LNCAP (cell line): ENCODE measurements around the gene YARS2.

Experiments
- TF ChIP-seq, protein P1 (sequence below): fragments of 450-650 bp; IDR thresholded peaks from 2 replicates; pipeline ENCODE4 v1.5.1; 2017; ENCODE audit warnings: mild to moderate bottlenecking

Gene YARS2

DNA sequence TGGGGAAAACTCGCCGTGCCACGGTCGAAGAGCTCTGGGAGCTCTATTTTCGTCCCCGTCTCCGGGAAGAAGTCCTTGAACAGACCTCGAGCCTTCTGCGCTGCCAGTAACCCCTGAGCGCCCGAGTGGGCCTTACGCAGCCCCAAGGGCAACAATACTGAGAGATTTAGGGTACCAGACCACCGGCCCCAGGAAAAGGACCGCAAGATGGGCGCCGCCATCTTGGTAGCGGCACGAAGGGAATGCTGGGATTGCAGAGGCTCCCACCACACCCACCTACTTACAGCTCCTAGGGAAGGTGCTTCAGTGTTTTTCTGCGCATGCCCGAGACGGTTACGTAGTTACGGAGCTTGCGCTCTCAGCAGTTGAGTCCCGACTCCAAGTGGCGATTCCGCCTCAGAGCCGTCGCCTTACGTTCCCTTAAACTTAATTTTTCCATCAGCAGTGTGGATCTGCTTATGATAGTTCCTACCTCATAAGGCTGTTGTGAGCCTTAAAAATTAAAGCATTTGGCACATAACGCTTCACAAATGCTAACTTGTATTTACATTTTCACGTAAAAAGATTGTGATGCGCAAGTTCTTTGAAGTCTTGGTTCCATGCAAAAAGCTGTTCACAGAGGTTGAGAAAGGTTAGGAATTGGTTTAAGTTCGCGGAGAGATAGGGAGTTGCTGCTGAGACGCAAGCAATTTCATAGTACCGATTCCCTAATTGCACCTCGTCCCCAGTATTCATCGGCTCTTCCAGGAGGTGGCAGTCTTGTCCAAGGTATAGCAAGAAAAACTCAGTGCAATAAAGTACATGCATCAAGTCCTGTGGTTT, at the start of gene YARS2:
Gene YARS2 (minus strand): TSS at position 244 of the 822 bp plus-strand sequence. CDS start 23 bp downstream, at position 221.
- TF ChIP-seq, protein P1, sequence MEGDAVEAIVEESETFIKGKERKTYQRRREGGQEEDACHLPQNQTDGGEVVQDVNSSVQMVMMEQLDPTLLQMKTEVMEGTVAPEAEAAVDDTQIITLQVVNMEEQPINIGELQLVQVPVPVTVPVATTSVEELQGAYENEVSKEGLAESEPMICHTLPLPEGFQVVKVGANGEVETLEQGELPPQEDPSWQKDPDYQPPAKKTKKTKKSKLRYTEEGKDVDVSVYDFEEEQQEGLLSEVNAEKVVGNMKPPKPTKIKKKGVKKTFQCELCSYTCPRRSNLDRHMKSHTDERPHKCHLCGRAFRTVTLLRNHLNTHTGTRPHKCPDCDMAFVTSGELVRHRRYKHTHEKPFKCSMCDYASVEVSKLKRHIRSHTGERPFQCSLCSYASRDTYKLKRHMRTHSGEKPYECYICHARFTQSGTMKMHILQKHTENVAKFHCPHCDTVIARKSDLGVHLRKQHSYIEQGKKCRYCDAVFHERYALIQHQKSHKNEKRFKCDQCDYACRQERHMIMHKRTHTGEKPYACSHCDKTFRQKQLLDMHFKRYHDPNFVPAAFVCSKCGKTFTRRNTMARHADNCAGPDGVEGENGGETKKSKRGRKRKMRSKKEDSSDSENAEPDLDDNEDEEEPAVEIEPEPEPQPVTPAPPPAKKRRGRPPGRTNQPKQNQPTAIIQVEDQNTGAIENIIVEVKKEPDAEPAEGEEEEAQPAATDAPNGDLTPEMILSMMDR, result peak; percentile 86

DNA sequence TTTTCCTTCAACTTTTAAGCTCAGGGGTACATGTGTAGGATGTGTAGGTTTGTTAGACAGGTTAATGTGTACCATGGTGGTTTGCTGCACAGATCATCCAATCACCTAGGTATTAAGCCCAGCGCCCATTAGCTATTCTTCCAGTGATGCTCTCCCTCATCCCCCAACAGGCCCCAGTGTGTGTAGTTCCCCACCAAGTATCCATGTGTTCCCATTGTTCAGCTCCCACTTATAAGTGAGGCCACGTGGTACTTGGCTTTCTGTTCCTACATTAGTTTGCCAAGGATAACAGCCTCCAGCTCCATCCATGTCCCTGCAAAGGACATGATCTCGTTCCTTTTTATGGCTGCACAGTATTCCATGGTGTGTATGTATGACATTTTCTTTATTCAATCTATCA, 48.6 kb upstream of the YARS2 start:
- TF ChIP-seq, protein P1, result no peak

DNA sequence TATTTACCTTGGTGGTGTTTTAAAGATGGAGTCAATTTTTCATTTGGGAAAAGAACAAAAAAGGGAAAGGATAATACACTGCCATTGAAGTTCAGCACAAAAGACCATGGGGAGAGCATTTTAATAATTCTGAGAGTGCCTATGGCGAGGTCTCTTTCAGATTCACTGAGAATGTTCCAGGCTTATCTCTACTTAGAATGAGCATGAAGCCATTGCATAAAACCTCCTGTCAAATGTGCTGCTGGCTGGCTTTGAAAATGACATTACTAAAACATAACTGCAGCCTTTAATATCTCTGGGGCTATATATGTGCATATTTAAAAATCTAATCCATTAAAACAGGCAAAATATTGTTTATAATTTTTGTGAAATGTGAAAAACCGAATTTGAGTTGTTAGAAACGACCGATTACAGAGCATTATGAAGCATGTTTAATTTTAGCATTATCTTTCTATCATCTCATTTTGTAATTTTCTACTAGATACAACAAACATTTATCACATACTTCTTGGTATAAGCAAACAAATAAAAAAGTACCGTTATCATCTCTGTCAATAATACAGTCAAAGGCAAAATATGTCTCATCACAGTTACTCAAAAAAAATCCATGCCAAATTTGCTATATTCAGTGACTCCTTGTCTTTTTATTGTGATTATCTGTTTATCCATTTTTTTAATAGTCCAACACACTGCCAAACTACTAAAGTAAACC, 45.7 kb upstream of the YARS2 start:
- TF ChIP-seq, protein P1, result no peak

DNA sequence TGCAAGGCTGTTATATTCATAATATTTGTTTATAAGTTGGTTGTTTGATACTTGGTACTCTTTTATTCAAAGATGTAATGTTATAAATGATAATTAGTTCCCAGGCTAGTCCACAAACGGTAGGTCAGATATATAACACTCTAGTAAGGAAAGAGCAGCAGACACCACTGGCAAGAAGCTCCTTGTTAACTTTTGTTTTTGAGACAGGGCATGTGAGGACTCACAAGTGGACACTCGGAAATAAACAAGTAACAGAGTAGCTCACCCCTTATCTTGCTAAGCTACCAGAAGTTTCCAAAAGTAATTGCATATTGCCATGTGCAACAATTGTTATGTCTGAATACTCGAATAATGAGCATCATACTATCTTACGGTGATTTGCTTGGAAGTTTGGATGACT, 38.6 kb upstream of the YARS2 start:
- TF ChIP-seq, protein P1, result no peak

DNA sequence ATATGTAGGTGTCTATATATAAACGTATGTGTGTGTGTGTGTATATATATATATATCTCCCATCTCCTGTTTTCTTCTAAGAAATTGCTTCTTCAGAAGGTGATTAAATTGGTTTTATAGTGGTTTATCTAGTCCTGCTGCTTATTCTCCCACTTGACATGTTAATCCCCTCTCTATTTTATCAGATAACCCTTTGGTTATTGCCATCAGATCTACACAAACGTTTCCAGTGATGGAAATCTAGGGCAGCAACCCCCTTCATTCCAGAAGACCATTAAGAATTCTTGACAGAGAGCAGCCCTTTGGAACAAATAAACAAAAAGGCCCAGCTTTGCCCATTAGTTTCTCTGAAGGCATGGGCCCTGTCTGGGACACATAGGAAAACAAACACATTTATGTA, 34.2 kb upstream of the YARS2 start:
- TF ChIP-seq, protein P1, result no peak

DNA sequence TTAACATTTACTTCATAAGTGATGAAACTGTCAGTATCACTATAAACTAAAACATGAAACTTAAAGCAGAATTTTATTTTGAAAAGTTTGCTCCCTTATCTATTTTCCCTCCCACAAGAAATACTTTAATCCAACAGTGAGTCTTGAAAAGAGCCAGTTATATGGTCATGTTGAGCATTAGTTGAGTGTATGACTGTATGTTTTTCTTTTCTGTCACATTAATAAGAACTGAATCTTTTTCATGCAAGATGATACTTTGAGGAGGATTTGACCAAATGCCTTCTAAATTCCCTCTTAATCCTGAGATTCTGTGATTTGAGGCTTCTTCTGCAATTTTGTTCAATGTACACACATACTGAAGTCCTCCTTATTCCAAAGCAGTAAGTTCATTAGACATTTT, 33.7 kb upstream of the YARS2 start:
- TF ChIP-seq, protein P1, result no peak

DNA sequence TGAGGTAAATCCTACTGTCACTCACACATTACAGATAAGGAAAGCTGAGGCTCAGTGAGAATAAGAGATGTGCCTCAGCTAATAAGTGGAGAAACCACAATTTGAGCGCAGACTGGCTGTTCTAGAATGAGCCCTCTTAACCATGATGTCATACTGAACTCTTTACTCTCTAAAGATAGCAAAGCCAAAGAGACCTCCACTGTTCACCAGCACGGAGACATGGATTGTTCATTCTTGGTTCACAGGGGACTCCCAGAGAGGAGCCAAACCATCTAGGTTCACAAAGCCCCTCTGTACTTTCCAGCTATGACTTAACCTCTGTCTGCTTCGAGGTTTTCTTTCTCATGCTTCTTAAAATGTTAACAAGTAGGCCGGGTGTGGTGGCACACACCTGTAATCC, 32.7 kb upstream of the YARS2 start:
- TF ChIP-seq, protein P1, result no peak
